22Rv1 (cell line): Measurements from ENCODE around the gene PANX1.

Source experiments
- H3K27ac ChIP-seq: fragments of 450-650 bp; 2 replicates; pipeline ENCODE4 v1.5.1; 2017
- CTCF ChIP-seq: fragments of 450-650 bp; IDR thresholded peaks from 2 replicates; pipeline ENCODE4 v1.5.1; 2017; ENCODE audit warnings: mild to moderate bottlenecking
- ZFX ChIP-seq: fragments of 450-650 bp; IDR thresholded peaks from 2 replicates; pipeline ENCODE4 v1.6.1; 2017; ENCODE audit warnings: antibody characterized with exemption, borderline replicate concordance

Gene PANX1

DNA sequence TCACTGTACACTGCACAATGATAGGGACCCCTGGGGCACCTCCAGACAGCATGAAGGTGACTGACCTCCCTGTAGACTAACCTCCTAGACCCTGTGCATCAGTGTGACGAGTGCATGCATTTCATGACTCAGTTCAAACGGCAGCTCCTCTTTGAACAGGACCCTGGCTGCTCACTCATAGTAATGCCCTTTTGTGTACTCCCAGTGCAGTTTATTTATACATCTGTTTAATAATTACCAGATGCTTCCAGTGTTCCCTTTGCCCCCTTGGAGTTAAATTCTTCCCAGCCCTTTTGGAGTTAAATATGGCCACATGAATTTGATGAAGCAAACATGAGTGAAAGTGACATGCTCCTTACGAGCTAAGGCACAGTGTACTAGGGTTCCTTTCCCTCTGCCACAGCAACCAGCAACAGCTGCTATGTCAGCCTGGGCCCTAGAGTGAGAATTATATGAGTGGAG, 72.4 kb downstream of the PANX1 start:
- no peak for TF ChIP-seq CTCF
- no peak for TF ChIP-seq ZFX
- H3K27ac ChIP-seq = no peak overlapping the region

DNA sequence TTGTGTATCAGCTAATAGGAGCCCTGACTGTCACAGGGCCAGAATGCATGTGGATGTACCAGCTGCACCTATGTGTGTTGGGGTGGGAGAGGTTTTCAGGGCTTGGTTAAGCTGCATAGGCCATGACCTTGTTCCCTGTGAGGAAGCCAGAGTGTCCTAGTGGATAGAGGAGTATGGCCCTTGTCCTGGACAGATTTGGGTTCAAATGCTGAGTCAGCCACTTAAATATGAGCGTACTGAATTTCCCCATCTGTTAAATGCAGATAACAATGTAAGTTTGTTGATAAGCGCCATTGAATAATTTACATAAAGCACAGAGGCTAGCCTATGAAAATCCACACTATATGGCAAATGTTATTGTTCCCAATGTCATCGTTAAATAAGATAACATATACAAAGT, 74.4 kb downstream of the PANX1 start:
- no peak overlapping the region for H3K27ac ChIP-seq
- no peak for TF ChIP-seq ZFX
- no peak for TF ChIP-seq CTCF

GRCh38 chr11:94211261-94211830, 82.7 kb downstream of the PANX1 start:
- no peak overlapping the region for H3K27ac ChIP-seq
- TF ChIP-seq ZFX (no peak), CTCF (no peak)

DNA sequence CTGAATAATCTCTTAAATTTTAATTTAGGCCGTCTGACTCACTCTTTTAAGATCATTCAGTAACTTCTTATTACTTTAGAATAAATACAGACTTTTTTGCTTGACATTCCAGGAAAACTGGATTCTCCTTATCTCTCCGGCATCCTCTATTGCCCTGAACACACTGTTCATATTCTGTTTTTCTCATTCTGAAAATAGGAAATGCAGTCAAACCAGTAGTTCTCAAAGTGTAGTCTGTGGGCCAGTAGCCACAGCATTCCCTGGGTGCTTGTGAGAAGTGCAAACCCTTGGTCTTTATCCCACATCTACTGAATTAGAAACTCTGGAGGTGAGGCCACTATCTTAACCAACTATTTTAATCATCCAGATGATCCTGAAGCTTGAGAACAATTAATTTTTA, 84.3 kb downstream of the PANX1 start:
- no peak overlapping the region for H3K27ac ChIP-seq
- TF ChIP-seq ZFX = no peak
- no peak for TF ChIP-seq CTCF

- H3K27ac ChIP-seq = no peak overlapping the region
- TF ChIP-seq ZFX = no peak
- TF ChIP-seq CTCF = no peak
Observed at GRCh38 chr11:94217705-94218104, 89.1 kb downstream of the PANX1 start.

DNA sequence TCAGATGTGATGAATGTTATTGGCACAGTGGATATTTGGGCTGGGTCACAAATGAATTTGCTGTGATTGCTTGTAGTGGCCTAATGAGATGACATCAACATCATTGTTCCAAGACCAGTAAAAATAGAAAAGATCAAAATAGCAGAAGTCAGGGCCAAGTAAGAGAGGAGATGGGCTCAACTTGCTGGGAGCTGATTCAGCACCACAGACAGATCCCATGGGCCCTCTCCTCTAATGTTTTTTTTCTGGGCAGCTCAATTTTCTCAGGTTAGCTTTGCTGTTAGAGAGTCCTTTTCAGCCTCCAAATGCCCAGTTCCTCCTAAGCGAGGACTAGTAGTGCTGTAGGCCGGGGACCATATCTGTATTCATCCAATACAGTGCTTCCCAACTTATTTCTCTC, 89.7 kb downstream of the PANX1 start:
- no peak for TF ChIP-seq CTCF
- no peak for TF ChIP-seq ZFX

GRCh38 chr11:94219771-94220170, 91.1 kb downstream of the PANX1 start:
- H3K27ac ChIP-seq = no peak overlapping the region
- no peak for TF ChIP-seq CTCF
- TF ChIP-seq ZFX = no peak

More for the DNA sequence above, 89.7 kb downstream of the PANX1 start:
- H3K27ac ChIP-seq = no peak overlapping the region
